Stimulated activated CD4-positive, alpha-beta T cell treated with anti-CD3 and anti-CD28 coated beads, Interleukin-4, amount 100 ng/mL, for 24 hours (primary cell): ENCODE results near the gene ZNF586.
"Not testable (repeated sequence)": the region's sequence is repeated elsewhere in the genome, so short reads cannot be mapped to it uniquely, and the experiment has no call there.

Source experiments
- DNase-seq: peaks from one replicate; pipeline ENCODE4 v3.0.0-alpha.2; 2020

Gene ZNF586

DNA sequence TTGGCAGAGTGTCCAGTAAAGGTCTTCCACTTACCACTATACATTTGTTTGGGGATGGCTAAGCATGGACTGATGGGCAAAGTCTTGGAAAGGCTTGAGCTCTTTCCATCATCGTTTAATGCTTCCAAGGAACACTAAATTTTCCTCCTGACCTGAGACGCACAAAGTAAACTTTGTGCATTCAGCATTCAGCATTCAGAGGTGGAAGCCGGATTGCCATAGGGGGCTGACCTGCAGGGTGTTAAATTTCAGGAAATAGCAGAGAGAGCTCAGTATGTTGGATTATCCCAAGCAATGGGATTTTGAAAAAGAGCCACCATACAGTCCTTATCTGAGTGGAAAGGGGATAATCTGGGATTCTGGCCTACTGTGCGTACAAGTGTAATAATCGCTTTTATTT lies 31.2 kb downstream of the ZNF586 start:
- DNase-seq = no peak

DNA sequence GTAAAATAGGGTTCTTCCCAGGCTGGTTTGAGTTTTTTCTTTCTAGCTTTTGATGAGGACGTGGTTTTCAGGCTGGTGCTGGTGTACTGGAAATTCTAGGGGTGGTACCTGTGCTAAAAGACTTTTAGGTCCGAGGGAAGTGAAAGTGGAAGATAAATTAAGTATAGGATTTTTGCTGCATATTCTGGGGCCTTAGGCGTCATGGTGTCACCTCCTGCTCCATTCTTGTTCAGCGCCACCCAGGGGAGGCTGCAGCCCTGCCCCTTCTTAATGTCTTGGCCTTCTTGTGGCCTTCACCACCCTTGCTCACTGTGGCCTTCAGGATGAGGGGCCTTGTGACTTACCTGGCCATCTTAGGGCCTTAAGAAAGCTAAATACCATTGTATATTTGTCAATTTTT lies 32.8 kb downstream of the ZNF586 start:
- DNase-seq = no peak

DNA sequence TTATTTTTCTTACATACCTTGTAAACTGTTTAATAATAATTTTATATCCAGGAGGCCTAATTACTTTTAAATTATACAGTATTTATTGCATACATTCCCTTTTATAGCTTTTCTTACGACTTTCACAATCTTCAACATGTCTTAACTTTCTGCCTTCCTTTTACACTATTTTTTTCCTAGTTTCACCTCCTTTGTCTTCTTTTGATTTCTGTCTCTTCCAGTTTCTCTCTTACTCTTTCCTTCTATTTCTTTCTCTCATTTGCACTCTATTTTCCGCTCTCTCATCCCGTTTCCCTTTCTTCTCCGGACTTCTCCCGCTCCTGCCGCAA lies 33.8 kb downstream of the ZNF586 start:
- no peak for DNase-seq

DNA sequence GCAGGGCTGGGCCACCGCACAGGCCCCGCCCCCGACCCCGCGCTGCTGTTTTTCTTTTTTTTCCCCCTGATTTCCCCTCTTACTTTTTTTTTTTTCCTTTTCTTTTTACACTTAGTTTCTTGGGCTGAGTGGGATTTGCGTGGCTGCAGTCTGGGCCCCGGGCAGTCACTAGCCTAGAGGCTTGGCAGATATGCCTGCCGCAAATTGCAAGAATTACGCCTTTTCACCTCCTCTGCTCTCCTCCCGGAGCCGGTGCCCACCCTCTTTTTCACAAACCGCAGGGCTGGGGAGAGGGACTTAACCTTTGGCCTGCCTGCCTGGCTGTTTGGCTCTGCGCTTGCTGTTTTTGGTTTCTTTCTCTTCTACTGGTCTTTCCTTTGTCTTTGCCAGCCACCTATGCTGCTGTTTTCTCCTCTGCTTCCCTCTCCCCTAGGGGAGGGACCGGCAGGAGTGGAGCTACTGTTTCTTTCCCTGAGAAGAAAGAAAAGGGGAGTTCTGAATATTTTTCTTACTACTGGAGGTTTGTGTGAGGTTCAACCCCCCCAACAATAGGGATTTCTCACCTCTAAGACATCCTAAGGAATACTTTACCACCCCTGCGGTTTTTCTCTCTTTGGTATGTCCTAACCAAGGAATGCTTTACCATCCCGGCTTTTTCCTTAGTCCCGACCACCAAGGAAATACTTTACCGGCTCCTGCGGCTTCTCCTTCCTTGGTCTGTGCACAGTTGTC lies 34.3 kb downstream of the ZNF586 start:
- no peak for DNase-seq

DNA sequence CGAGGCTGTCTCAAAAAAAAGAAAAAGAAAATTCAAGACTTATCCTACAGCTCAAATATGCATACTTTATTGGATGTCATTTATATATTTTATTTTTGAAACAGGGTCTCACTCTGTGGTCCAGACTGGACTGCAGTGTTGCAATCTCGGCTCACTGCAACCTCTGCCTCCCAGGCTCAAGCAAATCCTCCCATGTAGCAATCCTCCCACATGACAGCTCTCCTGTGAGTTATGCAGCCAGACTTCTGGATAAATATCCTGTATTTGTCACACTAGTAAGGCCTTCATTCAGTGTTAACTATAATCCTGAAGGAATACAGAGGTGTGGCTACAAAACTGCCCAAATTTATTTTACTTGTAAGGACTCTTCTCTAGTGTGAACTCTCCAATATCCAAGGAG lies 38.1 kb downstream of the ZNF586 start:
- DNase-seq = no peak

DNA sequence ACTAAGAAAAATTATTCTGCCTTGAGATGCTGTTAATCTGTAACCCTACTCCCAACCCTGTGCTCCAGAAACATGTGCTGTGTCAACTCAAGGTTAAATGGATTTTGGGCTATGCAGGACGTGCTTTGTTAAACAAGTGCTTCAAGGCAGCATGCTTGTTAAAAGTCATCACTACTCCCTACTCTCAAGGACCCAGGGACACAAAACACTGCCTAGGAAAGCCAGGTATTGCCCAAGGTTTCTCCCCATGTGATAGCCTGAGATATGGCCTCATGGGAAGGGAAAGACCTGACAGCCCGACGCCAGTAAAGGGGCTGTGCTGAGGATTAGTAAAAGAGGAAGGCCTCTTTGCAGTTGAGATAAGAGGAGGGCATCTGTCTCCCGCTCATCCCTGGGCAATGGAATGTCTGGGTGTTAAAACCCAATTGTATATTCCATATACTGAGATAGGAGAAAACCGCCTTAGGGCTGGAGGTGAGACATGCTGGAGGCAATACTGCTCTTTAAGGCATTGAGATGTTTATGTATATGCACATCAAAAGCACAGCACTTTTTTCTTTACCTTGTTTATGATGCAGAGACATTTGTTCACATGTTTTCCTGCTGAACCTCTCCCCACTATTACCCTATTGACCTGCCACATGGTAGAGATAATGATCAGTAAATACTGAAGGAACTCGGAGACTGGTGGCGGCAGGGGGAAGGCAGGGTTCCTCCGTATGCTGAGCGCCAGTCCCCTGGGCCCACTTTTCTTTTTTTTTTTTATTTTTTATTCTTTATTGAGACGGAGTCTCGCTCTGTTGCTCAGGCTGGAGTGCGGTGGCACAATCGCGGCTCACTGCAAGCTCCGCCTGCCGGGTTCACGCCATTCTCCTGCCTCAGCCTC lies 41.2 kb downstream of the ZNF586 start:
- DNase-seq = not testable (repeated sequence)

DNA sequence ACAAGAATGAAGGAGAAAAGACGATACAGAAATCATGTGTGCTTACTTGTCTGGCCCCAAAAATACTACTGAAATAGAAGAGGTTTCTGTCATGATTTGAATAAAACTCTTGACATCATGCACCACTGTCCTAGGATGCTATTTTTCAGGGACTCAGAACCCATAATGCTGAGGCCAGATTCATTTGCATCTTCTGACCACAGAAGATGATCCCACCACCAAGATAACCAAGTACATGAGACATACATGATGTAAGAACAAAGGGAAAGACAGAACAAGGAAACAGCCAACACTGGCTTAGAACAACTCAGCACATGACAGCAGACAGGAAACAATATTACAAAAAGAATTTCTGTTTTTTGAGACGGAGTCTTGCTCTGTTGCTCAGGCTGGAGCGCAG lies 42.8 kb downstream of the ZNF586 start:
- no peak for DNase-seq

DNA sequence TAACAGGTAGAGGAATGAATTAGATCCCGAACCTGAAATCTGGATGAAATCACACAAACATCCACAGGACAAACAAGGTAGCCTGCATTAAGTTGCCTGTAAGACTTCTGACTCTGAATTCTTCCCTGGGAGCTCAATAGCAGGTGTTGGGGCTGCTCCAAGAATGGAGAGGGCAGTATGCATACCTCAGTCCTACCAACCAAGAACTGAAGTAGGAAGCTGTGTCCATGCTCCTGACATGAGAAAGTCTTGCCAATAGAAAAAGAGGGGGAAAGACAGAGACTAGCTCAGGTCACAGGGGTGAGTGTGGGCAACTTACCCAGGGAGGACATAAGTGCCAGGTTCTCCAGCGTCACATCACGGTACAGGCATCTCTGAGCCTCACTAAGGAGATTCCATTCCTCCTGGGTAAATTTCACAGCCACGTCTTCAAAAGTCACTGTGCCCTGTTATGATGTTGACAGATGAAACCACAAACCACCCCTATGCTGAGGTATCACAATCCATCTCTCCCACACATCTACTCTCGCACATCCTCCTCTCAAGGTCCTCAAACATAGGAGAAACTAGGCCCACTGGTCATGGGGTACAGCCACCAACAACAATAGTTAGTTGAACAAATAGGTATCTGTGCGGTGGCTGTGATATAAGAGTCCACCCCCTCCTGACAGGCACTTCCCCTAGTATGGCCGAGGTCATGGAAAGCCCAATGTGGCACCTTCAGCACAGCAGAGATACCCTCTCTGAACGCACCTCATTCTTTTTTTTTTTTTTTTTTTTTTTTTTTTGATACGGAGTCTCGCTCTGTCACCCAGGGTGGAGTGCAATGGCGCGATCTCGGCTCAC lies 43.7 kb downstream of the ZNF586 start:
- DNase-seq = not testable (repeated sequence)

DNA sequence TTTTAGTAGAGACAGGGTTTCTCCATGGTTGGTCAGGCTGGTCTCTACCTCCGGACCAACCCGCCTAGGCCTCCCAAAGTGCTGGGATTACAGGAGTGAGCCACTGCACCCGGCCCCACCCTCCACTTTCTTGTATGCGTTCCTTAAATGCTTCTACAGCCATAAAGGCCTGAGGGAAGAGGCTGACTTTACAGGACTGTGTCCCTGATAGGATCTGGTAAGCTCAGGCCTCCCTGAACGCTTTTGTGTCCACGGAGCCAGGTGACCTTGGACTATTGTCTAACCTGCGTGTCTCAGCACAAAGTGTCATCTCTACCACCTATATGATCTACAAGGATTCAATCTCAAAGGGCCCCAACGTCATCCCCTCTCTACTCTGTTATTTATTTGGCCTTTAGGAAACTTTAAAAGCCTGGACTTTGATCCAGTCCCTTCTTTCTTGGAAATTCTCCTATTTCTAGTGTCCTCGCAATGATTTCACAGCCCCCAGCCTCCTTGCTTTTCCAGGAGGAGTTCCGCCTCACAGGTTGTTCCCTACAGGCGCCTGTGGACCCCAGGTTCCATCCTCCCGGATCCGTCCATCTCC lies 44.5 kb downstream of the ZNF586 start:
- no peak for DNase-seq

DNA sequence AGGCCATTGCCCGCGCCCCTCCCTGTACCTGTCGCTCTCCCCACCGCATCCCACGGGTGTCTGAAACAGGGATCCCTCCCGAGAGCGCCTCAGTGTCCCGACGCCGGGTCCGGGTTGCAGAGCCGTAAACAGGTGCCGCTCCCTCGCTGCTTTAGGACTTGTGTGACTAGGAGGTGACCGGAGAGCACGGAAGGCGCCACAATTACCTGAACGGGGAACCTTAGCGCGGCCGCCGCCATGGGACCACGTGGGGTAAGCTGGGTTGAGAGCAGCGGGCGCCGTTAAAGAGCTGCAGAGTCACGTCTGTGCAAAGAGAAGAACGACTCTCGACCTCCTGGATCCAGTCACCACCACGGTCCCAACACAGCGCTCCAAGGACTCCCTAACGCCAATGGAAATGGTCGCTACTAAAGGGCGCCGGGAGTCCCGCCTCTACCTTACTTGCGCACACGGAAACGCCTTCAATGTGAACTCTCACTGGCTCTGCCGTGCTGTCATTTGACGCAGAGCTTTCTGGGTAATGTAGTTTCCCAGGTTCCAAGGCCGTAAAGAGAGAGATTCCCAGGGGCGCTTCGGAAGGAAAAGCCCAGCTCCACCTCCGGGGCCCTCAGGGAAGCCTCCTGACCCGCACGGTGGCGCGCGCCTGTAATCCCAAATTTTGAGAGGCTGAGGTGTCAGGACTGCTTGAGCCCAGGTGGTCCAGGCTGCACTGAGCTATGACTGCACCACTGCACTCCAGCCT lies 45.2 kb downstream of the ZNF586 start, which contains the start of gene ZNF552:
Gene ZNF552, minus strand, starts transcription at position 409 of the 742 bp plus-strand sequence. Its CDS starts 170 bp downstream, at position 239.
- peak; percentile 80 for DNase-seq

DNA sequence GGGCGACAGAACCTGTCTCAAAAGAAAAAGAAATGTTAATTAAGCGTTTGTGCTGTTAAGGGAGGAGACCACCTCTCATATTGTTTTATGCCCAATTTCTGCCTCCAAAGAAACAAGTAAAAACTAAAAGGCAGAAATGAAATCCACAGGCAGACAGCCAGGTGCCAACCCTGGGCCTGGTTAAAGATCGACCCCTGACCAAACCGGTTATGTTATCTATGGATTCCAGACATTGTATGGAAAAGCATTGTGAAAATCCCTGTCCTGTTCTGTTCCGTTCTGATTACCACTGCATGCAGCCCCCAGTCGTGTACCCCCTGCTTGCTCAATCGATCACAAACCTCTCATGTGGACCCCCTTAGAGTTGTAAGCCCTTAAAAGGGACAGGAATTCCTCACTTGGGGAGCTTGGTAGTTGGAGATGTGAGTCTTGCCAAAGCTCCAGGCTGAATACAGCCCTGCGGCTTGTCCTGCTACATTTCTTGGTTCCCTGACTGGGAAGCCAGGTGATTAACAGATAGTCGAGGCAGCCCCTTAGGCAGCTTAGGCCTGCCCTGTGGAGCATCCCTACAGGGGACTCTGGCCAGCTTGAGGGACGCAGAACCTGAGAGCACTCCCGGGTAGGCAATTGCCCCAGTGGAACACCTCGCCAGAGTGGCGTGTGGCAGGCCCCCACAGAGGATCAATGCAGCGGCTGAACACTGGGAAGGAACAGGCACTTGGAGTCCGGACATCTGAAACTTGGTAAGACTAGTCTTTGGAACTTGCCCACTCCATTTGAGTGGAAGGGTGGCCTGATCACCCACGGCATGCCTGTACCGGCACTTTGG lies 46.0 kb downstream of the ZNF586 start:
- no peak for DNase-seq

DNA sequence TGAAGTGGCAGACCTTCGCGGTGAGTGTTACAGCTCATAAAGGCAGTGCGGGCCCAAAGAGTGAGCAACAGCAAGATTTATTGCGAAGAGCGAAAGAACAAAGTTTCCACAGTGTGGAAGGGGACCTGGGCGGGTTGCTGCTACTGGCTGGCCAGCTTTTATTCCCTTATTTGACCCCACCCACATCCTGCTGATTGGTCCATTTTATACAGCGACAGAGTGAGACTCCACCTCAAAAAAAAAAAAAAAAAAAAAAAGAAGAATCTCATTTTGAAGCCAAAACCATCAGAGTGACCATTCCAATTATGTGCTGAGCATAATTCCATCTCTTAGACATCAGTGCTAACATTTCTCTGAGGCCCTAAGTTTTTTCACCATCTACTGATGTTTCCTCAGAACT lies 47.2 kb downstream of the ZNF586 start:
- no peak for DNase-seq

DNA sequence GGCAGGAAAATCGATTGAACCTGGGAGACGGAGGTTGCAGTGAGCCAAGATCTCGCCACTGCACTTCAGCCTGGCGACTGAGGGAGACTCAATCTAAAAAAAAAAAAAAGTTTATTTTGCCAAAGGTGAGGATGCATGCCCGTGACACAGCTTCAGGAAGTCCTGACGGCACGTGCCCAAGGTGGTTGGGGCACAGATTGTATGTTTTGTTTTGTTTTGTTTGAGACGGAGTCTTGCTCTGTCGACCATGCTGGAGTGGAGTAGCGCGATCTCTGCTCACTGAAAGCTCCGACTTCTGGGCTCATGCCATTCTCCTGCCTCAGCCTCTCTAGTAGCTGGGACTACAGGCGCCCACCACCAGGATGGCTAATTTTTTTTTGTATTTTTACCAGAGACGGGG lies 48.5 kb downstream of the ZNF586 start:
- no peak for DNase-seq

DNA sequence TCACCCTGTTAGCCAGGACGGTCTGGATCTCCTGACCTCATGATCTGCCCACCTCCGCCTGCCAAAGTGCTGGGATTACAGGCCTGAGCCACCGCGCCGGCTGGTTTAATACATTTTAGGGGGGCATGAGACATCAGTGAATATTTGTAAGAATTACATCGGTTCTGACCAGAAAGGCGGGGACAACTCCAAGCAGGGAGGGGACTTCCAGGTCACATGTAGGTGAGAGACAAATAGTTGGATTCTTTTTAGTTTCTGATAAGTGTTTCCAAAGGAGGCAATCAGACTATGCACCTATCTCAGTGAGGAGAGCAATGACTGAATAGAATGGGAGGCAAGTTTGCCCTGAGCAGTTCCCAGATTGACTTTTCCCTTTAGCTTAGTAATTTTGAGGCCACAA lies 48.9 kb downstream of the ZNF586 start:
- DNase-seq = no peak

DNA sequence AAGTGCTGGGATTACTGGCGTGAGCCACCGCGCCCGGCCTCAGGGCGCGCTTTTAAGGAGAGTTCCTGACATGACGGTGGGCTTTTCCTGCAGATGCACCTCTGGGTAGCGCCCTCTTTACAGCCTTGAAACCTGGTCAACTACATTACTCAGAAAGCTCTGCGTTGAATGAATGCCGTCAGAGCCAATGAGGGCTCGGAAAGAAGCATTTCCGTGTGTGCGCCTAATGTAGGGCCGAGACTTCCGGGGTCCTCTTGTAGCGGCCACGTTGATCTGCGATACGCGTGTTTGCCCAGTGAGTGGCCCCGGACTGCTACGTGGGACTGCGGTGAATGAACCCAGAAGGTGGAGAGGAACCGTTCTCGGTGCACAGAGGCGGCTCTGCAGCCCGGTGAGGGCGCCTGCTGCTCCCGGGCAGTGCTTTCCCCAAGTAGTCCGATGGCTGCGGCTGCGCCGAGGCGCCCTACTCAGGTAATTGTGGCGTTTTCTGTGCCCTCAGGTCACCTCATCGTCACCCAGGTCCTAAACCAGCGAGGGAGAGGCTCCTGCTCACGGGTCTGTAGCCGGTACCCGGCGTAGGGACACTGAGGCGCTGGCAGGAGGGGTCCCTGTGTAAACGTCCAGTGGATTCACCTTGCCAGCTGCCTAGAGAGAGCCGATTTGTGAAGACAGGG lies 50.1 kb downstream of the ZNF586 start:
- DNase-seq = peak; percentile 86

DNA sequence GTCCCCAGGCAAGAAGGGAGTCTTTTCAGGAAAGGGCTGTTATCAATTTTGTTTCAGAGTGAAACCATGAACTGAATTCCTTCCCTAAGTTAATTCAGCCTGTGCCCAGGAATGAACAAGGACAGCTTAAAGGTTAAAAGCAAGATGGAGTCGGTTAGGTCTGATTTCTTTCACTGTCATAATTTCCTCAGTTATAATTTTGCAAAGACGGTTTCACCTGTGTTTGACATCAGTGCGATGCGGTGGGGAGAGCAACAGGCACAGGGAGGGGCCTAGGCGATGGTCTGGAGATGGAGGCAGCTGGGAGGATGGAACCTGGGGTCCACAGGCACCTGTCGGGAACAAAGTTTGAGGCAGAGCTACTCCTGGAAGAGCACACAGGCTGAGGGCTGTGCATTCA lies 51.1 kb downstream of the ZNF586 start:
- no peak for DNase-seq

DNA sequence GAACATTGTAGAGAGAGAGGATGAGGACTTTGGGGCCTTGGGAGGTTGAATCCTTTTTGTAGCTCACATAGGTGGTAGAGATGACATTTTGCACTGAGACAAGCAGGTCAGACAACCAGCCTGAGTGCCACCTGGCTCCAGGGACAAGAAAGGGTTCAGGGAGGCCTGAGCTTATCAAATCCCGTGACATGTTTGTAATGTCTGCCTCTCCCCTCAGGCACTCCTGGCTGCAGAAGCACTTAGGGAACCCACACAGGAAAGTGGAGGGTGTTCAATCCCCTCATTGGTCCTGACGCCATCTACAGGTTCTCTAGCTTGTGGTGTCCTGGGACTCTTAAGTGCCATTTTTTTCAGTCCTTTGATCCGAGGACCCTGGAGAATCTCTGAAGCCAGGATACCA lies 51.6 kb downstream of the ZNF586 start:
- not testable (repeated sequence) for DNase-seq

DNA sequence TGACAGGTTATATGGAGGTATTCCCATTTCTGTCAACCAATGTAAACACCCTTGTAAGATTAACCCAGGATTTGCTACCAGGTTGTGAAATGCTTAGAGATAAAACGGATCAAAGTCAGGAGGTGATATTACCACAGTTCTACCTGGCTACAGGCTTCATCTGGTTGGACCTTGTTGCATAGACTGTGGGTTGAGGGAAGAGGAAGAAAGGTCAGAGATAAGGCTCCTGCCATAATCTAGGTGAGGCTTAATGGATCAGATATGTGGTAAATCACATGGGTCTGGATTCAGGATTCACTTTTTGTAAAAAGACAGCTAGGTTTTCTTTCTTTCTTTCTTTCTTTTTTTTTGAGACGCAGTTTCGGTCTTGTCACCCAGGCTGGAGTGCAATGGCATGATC lies 52.0 kb downstream of the ZNF586 start:
- not testable (repeated sequence) for DNase-seq

DNA sequence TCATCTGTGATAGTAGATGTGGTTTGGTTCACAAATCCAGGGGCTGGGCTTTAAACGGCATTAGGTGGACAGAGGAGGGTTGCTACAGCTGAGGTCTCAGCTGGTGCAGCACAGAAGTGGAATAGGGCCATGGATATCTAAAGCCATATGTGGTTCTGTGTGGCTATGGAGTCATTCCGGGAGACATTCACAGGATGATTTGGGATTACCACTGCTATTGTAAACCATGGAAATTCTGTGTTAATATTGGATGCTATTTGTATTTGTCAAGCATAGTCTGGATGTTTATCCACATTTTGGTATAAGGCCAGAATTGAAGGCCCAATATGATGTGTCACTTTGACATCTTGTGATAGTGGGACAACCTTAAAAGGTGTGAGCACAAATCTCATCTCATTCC lies 53.7 kb downstream of the ZNF586 start:
- DNase-seq = not testable (repeated sequence)

DNA sequence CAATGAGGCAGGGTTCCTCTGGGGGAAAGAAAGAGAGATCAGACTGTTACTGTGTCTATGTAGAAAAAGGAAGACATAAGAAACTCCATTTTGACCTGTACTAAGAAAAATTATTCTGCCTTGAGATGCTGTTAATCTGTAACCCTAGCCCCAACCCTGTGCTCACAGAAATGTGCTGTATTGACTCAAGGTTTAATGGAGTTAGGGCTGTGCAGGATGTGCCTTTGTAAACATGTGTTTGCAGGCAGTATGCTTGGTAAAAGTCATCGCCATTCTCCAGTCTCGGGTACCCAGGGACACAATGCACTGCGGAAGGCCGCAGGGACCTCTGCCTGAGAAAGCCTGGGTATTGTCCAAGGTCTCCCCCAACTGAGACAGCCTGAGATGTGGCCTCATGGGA lies 54.1 kb downstream of the ZNF586 start:
- not testable (repeated sequence) for DNase-seq

DNA sequence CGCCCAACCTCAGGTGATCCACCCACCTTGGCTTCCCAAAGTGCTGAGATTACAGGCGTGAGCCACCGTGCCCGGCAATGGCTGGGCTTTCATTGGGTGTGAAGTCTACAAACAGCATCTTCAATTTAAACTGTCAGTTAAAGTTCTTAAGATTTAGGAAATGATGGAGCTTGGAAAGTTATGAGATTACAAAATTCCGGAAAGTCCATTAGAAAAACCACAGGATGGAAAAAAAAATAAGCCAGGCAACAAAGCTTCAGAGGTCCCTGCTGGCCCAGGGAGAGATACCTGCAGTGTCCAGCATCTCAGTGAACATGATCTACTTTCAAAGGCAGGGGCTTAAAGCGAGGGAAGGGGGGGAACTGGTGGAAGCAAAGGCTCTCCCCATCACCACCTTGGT lies 56.0 kb downstream of the ZNF586 start:
- no peak for DNase-seq
